Body of pancreas (tissue), 4 donors: ENCODE results near the gene HNRNPUL2. TPM values are rescaled to one million over a fixed set of nuclear protein-coding genes. Genes with fewer than 3 reads are reported as not detected.

Source experiments
- ATAC-seq: fragments of 150-250 bp; one replicate; pipeline ENCODE4 v1.9.1; 2016
- DNase-seq, 4 donors: peaks; one replicate each; pipeline ENCODE4 v3.0.0-alpha.2; 2019
- H3K27ac ChIP-seq, 4 donors: fragments of 200-600 bp; sonication (generic); 1 replicate in 3 of 4; 2 replicates in 1 of 4; pipeline versions ENCODE4 v1.5.1 to v1.6.1; 2016 to 2019; ENCODE audit warnings: mild to moderate bottlenecking in 1 of 4, mixed read lengths in 1 of 4, moderate library complexity in 1 of 4
- H3K27me3 ChIP-seq, 2 donors: fragments of 200-600 bp; sonication (generic); one replicate each; pipeline ENCODE4 v1.6.0; 2016; ENCODE audit warnings: mild to moderate bottlenecking in 1 of 2
- H3K36me3 ChIP-seq, 2 donors: fragments of 200-600 bp; sonication (generic); replicated peaks in 1 of 2; 2 replicates each; pipeline ENCODE4 v1.5.1; 2016; ENCODE audit warnings: low read depth in 2 of 2; ENCODE audit not compliant: insufficient read depth in 1 of 2
- H3K4me1 ChIP-seq: fragments of 200-600 bp; sonication (generic); one replicate; pipeline ENCODE4 v1.6.0; 2016
- H3K4me3 ChIP-seq, 2 donors: fragments of 200-600 bp; sonication (generic); 1 replicate in 1 of 2; 2 replicates in 1 of 2; pipeline ENCODE4 v1.5.1; 2016 to 2019
- H3K9me3 ChIP-seq, 3 donors: fragments of 200-600 bp; sonication (generic); 1 replicate in 2 of 3; 2 replicates in 1 of 3; pipeline ENCODE4 v1.5.1; 2016
- POLR2A ChIP-seq, 3 donors: fragments of 450-650 bp; IDR thresholded peaks; one replicate each; pipeline ENCODE4 v1.6.1; 2016; ENCODE audit warnings: antibody characterized with exemption in 3 of 3, mild to moderate bottlenecking in 2 of 3
- WGBS, 2 donors: methylation state at CpG; one replicate each; pipeline ENCODE4 v1.1.5; 2017; 5-methylcytosine and 5-hydroxymethylcytosine counted together
- intact Hi-C: fragments of 100-400 bp; cut with DNase I; formaldehyde crosslinking; loops from one replicate; pipeline ENCODE4 v1.15.1; 2023
- total RNA-seq, 2 donors: library from RNA; depleted of rRNA; stranded (reverse); fragments of >200 nt; gene quantifications; one replicate each; pipeline ENCODE4 v1.1.0, GENCODE V29; 2016
- TF ChIP-seq, protein P1 (sequence below), 7 experiments: fragments of 450-650 bp in 4 of 7; fragments of 200-600 bp in 3 of 7; sonication (generic) in 3 of 7; IDR thresholded peaks; one replicate each; pipeline ENCODE4 v1.5.1; 2016 to 2019; ENCODE audit warnings: antibody characterized with exemption in 7 of 7

Gene HNRNPUL2
- total RNA-seq, 2 donors from 2014 or later: 19.1 to 20.5 TPM

DNA sequence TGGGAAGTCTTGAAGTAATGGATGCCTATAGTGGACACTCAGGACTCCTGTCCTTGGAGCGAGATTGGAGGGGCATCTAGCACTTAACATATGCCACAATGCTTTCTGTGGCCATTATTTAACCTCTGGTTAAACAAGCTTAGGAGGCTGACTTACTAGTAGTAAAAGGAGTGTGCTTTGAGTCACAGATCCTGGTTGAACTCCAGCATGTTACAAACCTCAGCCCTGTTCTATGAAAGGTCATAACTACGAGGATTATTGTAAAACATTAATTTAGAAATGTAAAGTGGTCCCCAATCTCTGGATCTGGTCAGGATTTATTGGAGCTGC, 54.1 kb downstream of the HNRNPUL2 start:
- intact Hi-C loops: no loop called here

DNA sequence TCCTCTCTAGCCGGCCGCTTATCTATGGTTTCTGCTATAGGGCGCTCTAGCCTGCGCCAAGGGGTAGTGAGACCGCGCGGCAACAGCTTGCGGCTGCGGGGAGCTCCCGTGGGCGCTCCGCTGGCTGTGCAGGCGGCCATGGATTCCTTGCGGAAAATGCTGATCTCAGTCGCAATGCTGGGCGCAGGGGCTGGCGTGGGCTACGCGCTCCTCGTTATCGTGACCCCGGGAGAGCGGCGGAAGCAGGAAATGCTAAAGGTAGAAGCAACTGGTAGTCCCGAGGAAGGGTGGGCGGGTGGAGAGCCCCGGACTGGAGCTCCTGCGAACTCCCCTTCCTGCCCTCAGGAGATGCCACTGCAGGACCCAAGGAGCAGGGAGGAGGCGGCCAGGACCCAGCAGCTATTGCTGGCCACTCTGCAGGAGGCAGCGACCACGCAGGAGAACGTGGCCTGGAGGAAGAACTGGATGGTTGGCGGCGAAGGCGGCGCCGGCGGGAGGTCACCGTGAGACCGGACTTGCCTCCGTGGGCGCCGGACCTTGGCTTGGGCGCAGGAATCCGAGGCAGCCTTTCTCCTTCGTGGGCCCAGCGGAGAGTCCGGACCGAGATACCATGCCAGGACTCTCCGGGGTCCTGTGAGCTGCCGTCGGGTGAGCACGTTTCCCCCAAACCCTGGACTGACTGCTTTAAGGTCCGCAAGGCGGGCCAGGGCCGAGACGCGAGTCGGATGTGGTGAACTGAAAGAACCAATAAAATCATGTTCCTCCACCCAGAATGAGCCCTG, 55.5 kb downstream of the HNRNPUL2 start, which contains the start of the genes LBHD1 and UQCC3:
Gene LBHD1, minus strand, starts transcription at position 660 of the 782 bp plus-strand sequence. CDS start 2,236 bp downstream, outside the sequence.
Gene UQCC3, plus strand, starts transcription at position 66 of the 782 bp plus-strand sequence. Its CDS starts 73 bp downstream, at position 139.
- peak; percentile 58 to 88 (median 84) for TF ChIP-seq POLR2A (IDR thresholded peaks at IDR 0.05)
- TF ChIP-seq, protein P1, sequence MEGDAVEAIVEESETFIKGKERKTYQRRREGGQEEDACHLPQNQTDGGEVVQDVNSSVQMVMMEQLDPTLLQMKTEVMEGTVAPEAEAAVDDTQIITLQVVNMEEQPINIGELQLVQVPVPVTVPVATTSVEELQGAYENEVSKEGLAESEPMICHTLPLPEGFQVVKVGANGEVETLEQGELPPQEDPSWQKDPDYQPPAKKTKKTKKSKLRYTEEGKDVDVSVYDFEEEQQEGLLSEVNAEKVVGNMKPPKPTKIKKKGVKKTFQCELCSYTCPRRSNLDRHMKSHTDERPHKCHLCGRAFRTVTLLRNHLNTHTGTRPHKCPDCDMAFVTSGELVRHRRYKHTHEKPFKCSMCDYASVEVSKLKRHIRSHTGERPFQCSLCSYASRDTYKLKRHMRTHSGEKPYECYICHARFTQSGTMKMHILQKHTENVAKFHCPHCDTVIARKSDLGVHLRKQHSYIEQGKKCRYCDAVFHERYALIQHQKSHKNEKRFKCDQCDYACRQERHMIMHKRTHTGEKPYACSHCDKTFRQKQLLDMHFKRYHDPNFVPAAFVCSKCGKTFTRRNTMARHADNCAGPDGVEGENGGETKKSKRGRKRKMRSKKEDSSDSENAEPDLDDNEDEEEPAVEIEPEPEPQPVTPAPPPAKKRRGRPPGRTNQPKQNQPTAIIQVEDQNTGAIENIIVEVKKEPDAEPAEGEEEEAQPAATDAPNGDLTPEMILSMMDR (IDR thresholded peaks at IDR 0.05): peak in 1 of 7 experiments; percentile 17
- intact Hi-C loops: no loop called here

More for the DNA sequence above, 54.1 kb downstream of the HNRNPUL2 start:
- 62 to 79% methylated on average over 2 of the region's 2 CpGs for WGBS, 2 donors
- Histone ChIP-seq H3K4me3 (no peak overlapping the region), H3K27ac (peak overlapping the region in 1 of 4 donors; percentile 96), H3K36me3 (peaks cover 0 to 5% of the 10 kb centered on the region in 2 donors), H3K9me3 (no peaks in the 10 kb centered on the region), H3K27me3 (no peaks in the 10 kb centered on the region), H3K4me1 (peaks cover 61% of the 10 kb centered on the region)
- TF ChIP-seq, protein P1 (IDR thresholded peaks at IDR 0.05): no peak
- no peak for TF ChIP-seq POLR2A (IDR thresholded peaks at IDR 0.05)
- ATAC-seq (no peak), DNase-seq (no peak)

DNA sequence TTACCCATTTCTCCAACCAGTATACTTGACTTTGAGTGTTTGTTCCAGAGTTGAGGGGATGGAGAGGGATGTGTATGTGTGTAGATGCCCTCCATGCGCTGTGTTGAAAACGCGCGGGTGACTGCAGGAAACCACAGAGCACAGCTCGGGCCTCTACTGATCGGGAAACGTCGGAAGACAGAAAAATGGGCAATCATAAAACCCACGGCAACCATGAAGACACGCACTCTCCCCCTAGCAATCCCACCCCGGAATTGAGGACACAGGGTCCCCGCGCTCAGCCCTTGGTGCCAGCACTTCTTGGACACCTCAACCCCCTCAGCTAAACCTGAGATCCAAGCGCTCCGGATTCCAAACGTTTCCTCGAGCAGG, 56.0 kb downstream of the HNRNPUL2 start:
- Histone ChIP-seq H3K27me3 (no peaks in the 10 kb centered on the region), H3K36me3 (peaks cover 0 to 3% of the 10 kb centered on the region in 2 donors), H3K27ac (peak overlapping the region; percentile 76 to 96 (median 90)), H3K4me1 (peaks cover 65% of the 10 kb centered on the region), H3K4me3 (peak overlapping the region; percentile 57 to 80), H3K9me3 (no peaks in the 10 kb centered on the region)
- ATAC-seq (peak; percentile 27), DNase-seq (no peak)
- intact Hi-C loops: no loop called here
- TF ChIP-seq POLR2A (IDR thresholded peaks at IDR 0.05): no peak
- TF ChIP-seq, protein P1 (IDR thresholded peaks at IDR 0.05): no peak
- 0 to 2% methylated on average over 13 to 17 of the region's 17 CpGs for WGBS, 2 donors

More for the DNA sequence above, 55.5 kb downstream of the HNRNPUL2 start, which contains the start of the genes LBHD1 and UQCC3:
- Histone ChIP-seq H3K4me3 (peak within 1 kb of the TSS; percentile 57 to 80), H3K9me3 (no peaks in the 10 kb centered on the region), H3K36me3 (peaks cover 0 to 3% of the 10 kb centered on the region in 2 donors), H3K27me3 (no peaks in the 10 kb centered on the region), H3K27ac (peak within 1 kb of the TSS; percentile 76 to 96 (median 90)), H3K4me1 (peaks cover 62% of the 10 kb centered on the region)
- DNase-seq (peak; percentile 69 to 83 (median 80)), ATAC-seq (peak; percentile 80)
- 0 to 1% methylated on average over 25 to 58 of the region's 59 CpGs for WGBS, 2 donors

DNA sequence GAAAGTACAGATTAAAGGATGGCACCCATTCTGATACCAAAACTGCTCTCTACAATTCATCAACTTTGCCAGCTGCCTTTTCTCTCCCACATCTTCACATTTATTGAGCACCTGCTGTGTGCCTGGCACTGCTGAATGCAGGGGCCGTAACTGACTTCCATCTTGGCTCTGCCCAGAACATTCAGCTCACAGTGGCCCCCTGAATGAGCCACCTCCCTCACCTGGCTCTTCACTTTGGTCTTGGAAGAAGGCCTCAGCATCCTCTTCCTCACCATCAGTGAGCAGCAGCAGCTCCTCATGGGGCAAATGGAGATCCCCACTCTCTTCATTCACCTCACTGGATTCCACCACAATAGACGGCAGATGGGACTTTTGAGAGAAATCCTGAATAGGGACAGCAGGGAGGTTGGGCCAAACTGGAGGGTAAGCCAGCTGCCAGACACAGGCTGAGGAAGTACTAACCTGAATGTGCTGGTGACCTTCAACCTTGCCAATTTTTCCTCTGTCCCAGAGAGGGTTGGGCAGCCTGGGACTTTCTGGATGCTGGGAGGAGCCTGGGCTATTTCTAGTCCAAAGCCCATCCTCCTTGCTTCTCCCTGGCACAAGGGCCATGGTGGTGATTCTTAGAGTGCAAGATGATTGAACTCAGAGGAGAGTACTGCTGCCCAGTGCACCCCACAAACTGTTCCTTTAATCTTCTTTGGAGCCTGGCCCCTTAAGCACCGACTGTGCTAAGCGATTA, 57.7 kb downstream of the HNRNPUL2 start:
- no peaks in the 10 kb centered on the region for H3K36me3 ChIP-seq
- H3K4me1 ChIP-seq: peaks cover 68% of the 10 kb centered on the region
- ATAC-seq: peak; percentile 20
- no peak overlapping the region for H3K4me3 ChIP-seq
- peak overlapping the region; percentile 39 to 96 (median 63) for H3K27ac ChIP-seq
- no peaks in the 10 kb centered on the region for H3K9me3 ChIP-seq
- intact Hi-C loops: no loop called here
- WGBS, 2 donors: 31 to 49% methylated on average over 4 of the region's 4 CpGs
- DNase-seq: peak; percentile 65 to 83 (median 79)
- H3K27me3 ChIP-seq: no peaks in the 10 kb centered on the region
- no peak for TF ChIP-seq POLR2A (IDR thresholded peaks at IDR 0.05)
- TF ChIP-seq, protein P1 (IDR thresholded peaks at IDR 0.05): no peak
